GM23338 (cell line): ENCODE measurements around the gene INSM2. TPM values are rescaled to one million over a fixed set of nuclear protein-coding genes. Genes with fewer than 3 reads are reported as not detected.

Experiments used
- ATAC-seq: fragments of 200-7000 bp; cut with Tn5 transposase; 3 replicates; pipeline ENCODE4 v1.9.1; 2020
- DNase-seq: peaks from one replicate; pipeline ENCODE4 v3.0.0-alpha.2; 2015; ENCODE audit warnings: low spot score
- H2AFZ ChIP-seq: fragments of 200-600 bp; sonication (generic); 2 replicates; pipeline ENCODE4 v1.8.0; 2016; ENCODE audit warnings: antibody characterized with exemption, mild to moderate bottlenecking, moderate library complexity
- H3F3A ChIP-seq: fragments of 200-600 bp; sonication (generic); replicated peaks from 2 replicates; pipeline ENCODE4 v1.8.0; 2017; ENCODE audit warnings: antibody characterized with exemption, mixed run types, low read depth
- H3K27ac ChIP-seq: fragments of 200-600 bp; sonication (generic); 2 replicates; pipeline ENCODE4 v1.6.1; 2016; ENCODE audit warnings: low read depth
- H3K27me3 ChIP-seq: fragments of 200-600 bp; sonication (generic); 2 replicates; pipeline ENCODE4 v1.8.0; 2016; ENCODE audit warnings: mild to moderate bottlenecking, mixed run types, moderate library complexity; ENCODE audit not compliant: insufficient read depth
- H3K36me3 ChIP-seq: fragments of 200-600 bp; sonication (generic); 2 replicates; pipeline ENCODE4 v1.8.0; 2016; ENCODE audit warnings: mild to moderate bottlenecking; ENCODE audit not compliant: insufficient read depth
- H3K4me1 ChIP-seq: fragments of 200-600 bp; sonication (generic); 2 replicates; pipeline ENCODE4 v1.8.0; 2016; ENCODE audit warnings: mild to moderate bottlenecking, moderate library complexity; ENCODE audit not compliant: insufficient read depth
- H3K4me2 ChIP-seq: fragments of 200-600 bp; sonication (generic); 2 replicates; pipeline ENCODE4 v1.7.1; 2017; ENCODE audit warnings: mixed run types
- H3K4me3 ChIP-seq: fragments of 200-600 bp; sonication (generic); 2 replicates; pipeline ENCODE4 v1.6.1; 2016; ENCODE audit warnings: mixed run types
- H3K79me2 ChIP-seq: fragments of 200-600 bp; sonication (generic); replicated peaks from 2 replicates; pipeline ENCODE4 v1.8.0; 2017; ENCODE audit warnings: mild to moderate bottlenecking; ENCODE audit not compliant: insufficient read depth
- H3K9me2 ChIP-seq: fragments of 200-600 bp; sonication (generic); 2 replicates; pipeline ENCODE4 v1.8.0; 2017; ENCODE audit not compliant: insufficient read depth
- H4K20me1 ChIP-seq: fragments of 200-600 bp; sonication (generic); replicated peaks from 2 replicates; pipeline ENCODE4 v1.8.0; 2017; ENCODE audit warnings: mild to moderate bottlenecking; ENCODE audit not compliant: insufficient read depth
- H3K27ac Mint-ChIP-seq: 2 replicates; pipeline ENCODE4 v1.8.0; 2020; ENCODE audit warnings: inconsistent platforms, mild to moderate bottlenecking, moderate library complexity, mixed read lengths
- H3K27me3 Mint-ChIP-seq: 3 replicates; pipeline ENCODE4 v1.8.0; 2022; ENCODE audit warnings: low read depth, mild to moderate bottlenecking, moderate library complexity, mixed read lengths, inconsistent platforms; ENCODE audit not compliant: insufficient read depth, poor library complexity
- H3K36me3 Mint-ChIP-seq: 3 replicates; pipeline ENCODE4 v1.8.0; 2021; ENCODE audit warnings: low read depth, mild to moderate bottlenecking, inconsistent platforms, moderate library complexity, mixed read lengths
- H3K4me1 Mint-ChIP-seq: 3 replicates; pipeline ENCODE4 v1.8.0; 2020; ENCODE audit warnings: mild to moderate bottlenecking, inconsistent platforms, mixed read lengths
- H3K4me3 Mint-ChIP-seq: 3 replicates; pipeline ENCODE4 v1.8.0; 2021; ENCODE audit warnings: moderate library complexity, mild to moderate bottlenecking, inconsistent platforms, mixed read lengths
- H3K9me3 Mint-ChIP-seq: 3 replicates; pipeline ENCODE4 v1.8.0; 2020; ENCODE audit warnings: moderate library complexity, mild to moderate bottlenecking, inconsistent platforms, mixed read lengths
- CREB1 ChIP-seq: fragments of 250-450 bp; sonication (Bioruptor Pico); IDR thresholded peaks from 2 replicates; pipeline ENCODE4 v1.5.0; 2020; ENCODE audit warnings: low read depth, mild to moderate bottlenecking, moderate library complexity
- EZH2 ChIP-seq: fragments of 200-600 bp; sonication (generic); IDR thresholded peaks from one replicate; pipeline ENCODE4 v1.8.0; 2017; ENCODE audit warnings: antibody characterized with exemption, mild to moderate bottlenecking, low read depth; ENCODE audit not compliant: unreplicated experiment
- JUNB ChIP-seq: IDR thresholded peaks from one replicate; pipeline ENCODE4 v1.6.1; 2016; ENCODE audit warnings: antibody characterized with exemption; ENCODE audit not compliant: unreplicated experiment
- REST ChIP-seq: IDR thresholded peaks from one replicate; pipeline ENCODE4 v1.6.1; 2018; ENCODE audit warnings: antibody characterized with exemption; ENCODE audit not compliant: unreplicated experiment
- ZNF114 ChIP-seq: fragments of 250-450 bp; sonication (Bioruptor Pico); IDR thresholded peaks from 2 replicates; pipeline ENCODE4 v1.5.0; 2020; ENCODE audit warnings: mild to moderate bottlenecking, moderate library complexity
- ZNF331 ChIP-seq: fragments of 250-450 bp; sonication (Bioruptor Pico); IDR thresholded peaks from 2 replicates; pipeline ENCODE4 v1.5.0; 2020; ENCODE audit warnings: low read depth, mild to moderate bottlenecking, moderate library complexity
- polyA plus RNA-seq: library from polyadenylated mRNA; unstranded; fragments of >200 nt; fragmentation: Nextera tagmentation; extraction: Ambion mirVana; gene quantifications from 2 replicates; pipeline ENCODE4 v1.2.1, GENCODE V29; 2016
- total RNA-seq: library from RNA; depleted of rRNA; stranded (reverse); fragments of >200 nt; shearing (Covaris generic); gene quantifications from 2 replicates; pipeline ENCODE4 v1.2.3, GENCODE V29; 2014
- TF ChIP-seq, protein P1 (sequence below), 2 experiments: fragments of 200-600 bp in 1 of 2; sonication (generic) in 1 of 2; conservative IDR thresholded peaks; 2 replicates each; pipeline versions ENCODE4 v1.5.1 to v1.6.1; 2016 to 2017; ENCODE audit warnings: antibody characterized with exemption in 2 of 2, low read depth in 2 of 2, mild to moderate bottlenecking in 2 of 2, moderate library complexity in 1 of 2
- TF ChIP-seq, protein P2 (sequence below): IDR thresholded peaks from 2 replicates; pipeline ENCODE4 v1.6.1; 2016; ENCODE audit warnings: antibody characterized with exemption

The INSM2 gene
- total and polyA plus RNA-seq, 2 experiments from 2014 or later, result not detected

- TF ChIP-seq, protein P1, sequence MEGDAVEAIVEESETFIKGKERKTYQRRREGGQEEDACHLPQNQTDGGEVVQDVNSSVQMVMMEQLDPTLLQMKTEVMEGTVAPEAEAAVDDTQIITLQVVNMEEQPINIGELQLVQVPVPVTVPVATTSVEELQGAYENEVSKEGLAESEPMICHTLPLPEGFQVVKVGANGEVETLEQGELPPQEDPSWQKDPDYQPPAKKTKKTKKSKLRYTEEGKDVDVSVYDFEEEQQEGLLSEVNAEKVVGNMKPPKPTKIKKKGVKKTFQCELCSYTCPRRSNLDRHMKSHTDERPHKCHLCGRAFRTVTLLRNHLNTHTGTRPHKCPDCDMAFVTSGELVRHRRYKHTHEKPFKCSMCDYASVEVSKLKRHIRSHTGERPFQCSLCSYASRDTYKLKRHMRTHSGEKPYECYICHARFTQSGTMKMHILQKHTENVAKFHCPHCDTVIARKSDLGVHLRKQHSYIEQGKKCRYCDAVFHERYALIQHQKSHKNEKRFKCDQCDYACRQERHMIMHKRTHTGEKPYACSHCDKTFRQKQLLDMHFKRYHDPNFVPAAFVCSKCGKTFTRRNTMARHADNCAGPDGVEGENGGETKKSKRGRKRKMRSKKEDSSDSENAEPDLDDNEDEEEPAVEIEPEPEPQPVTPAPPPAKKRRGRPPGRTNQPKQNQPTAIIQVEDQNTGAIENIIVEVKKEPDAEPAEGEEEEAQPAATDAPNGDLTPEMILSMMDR (conservative IDR thresholded peaks at IDR 0.05; ENCODE audit: low read depth in 2 of 2), result peak; percentile 28 to 30; a peak in 3 of 4 replicates
- TF ChIP-seq REST, result no peak
These were observed 376 bp downstream of the INSM2 start for GRCh38 chr14:35534208-35534872.

GRCh38 chr14:35534873-35535482, 1.0 kb downstream of the INSM2 start:
- Histone ChIP-seq H4K20me1 (peaks cover 6% of the 10 kb centered on the region), H3K4me3 (peak overlapping the region; percentile 80), H2AFZ (no peak overlapping the region; the same call in 1 of the 2 replicates), H3K9me2 (no peaks in the 10 kb centered on the region), H3K27ac (no peak overlapping the region), H3K4me1 (peaks cover 13% of the 10 kb centered on the region; the same call in 1 of the 2 replicates), H3K27me3 (peaks cover 81% of the 10 kb centered on the region), H3F3A (0 out of 2 replicates have a peak, but pooled peaks cover 7% of the 10 kb centered on the region), H3K36me3 (no peaks in the 10 kb centered on the region), H3K79me2 (no peaks in the 10 kb centered on the region), H3K4me2 (peak overlapping the region; percentile 98)
- peak; percentile 71 for ATAC-seq
- H3K4me3 Mint-ChIP-seq, result peak overlapping the region; percentile 71
- no peak overlapping the region for H3K27ac Mint-ChIP-seq
- H3K9me3 Mint-ChIP-seq, result no peaks in the 10 kb centered on the region
- H3K4me1 Mint-ChIP-seq, result peaks cover 4% of the 10 kb centered on the region; the same call in 1 of the 3 replicates
- DNase-seq, result peak; percentile 87
- no peaks in the 10 kb centered on the region for H3K36me3 Mint-ChIP-seq
- TF ChIP-seq ZNF331 (CRISPR knock-in tag) (peak; percentile 59), JUNB (no peak), REST (peak; percentile 99), ZNF114 (peak; percentile 97), EZH2 (peak; percentile 68), CREB1 (CRISPR knock-in tag) (peak; percentile 78; the same call in 1 of the 2 replicates)
- TF ChIP-seq, protein P2, sequence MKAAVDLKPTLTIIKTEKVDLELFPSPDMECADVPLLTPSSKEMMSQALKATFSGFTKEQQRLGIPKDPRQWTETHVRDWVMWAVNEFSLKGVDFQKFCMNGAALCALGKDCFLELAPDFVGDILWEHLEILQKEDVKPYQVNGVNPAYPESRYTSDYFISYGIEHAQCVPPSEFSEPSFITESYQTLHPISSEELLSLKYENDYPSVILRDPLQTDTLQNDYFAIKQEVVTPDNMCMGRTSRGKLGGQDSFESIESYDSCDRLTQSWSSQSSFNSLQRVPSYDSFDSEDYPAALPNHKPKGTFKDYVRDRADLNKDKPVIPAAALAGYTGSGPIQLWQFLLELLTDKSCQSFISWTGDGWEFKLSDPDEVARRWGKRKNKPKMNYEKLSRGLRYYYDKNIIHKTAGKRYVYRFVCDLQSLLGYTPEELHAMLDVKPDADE, result no peak
- peaks cover 48% of the 10 kb centered on the region for H3K27me3 Mint-ChIP-seq

More at GRCh38 chr14:35534208-35534872, 376 bp downstream of the INSM2 start:
- Mint-ChIP-seq H3K9me3 (no peaks in the 10 kb centered on the region), H3K27me3 (peaks cover 44% of the 10 kb centered on the region), H3K27ac (no peak overlapping the region), H3K4me1 (peaks cover 4% of the 10 kb centered on the region; the same call in 1 of the 3 replicates), H3K36me3 (no peaks in the 10 kb centered on the region), H3K4me3 (peak overlapping the region; percentile 77)
- Histone ChIP-seq H3K27ac (no peak overlapping the region), H4K20me1 (peaks cover 6% of the 10 kb centered on the region), H3K4me2 (peak overlapping the region; percentile 98), H3K27me3 (peaks cover 87% of the 10 kb centered on the region), H3K4me1 (peaks cover 13% of the 10 kb centered on the region; the same call in 1 of the 2 replicates), H3K36me3 (no peaks in the 10 kb centered on the region), H3K9me2 (no peaks in the 10 kb centered on the region), H3K4me3 (peak overlapping the region; percentile 80), H3K79me2 (no peaks in the 10 kb centered on the region), H2AFZ (peak overlapping the region; percentile 95; the same call in 1 of the 2 replicates), H3F3A (0 out of 2 replicates have a peak, but pooled peaks cover 7% of the 10 kb centered on the region)
- peak; percentile 15 for ATAC-seq
- DNase-seq, result peak; percentile 18
